ENCODE measurements around the gene SPIRE2. TPM values are rescaled to one million over a fixed set of nuclear protein-coding genes. Genes with fewer than 3 reads are reported as not detected.

SPIRE2 gene
- total and polyA plus RNA-seq, 2 donors (not counting 1 experiment from before 2014, with no cell fraction given), result 0.98 to 2.0 TPM

GRCh38 chr16:89822188-89823086, 5.8 kb upstream of the SPIRE2 start:
- TF ChIP-seq EZH2 (IDR thresholded peaks at IDR 0.05; ENCODE audit: borderline replicate concordance, insufficient read depth, low read depth, low read length, poor library complexity, severe bottlenecking), result no peak
- no peak for TF ChIP-seq CTCF (IDR thresholded peaks at IDR 0.05)
- Histone ChIP-seq H3K27me3 (replicated peaks in 1 of 4; ENCODE audit: control extremely low read depth in 1 of 4, control insufficient read depth in 3 of 4, insufficient read depth in 4 of 4, low read length in 3 of 4) (peaks cover 0 to 11% (median 2%) of the 10 kb centered on the region in 4 experiments), H3K4me3 (ENCODE audit: control extremely low read depth in 1 of 5, extremely low read depth in 1 of 5, insufficient read depth in 1 of 5, low read depth in 2 of 5, low read length in 4 of 5) (no peak overlapping the region), H3K4me1 (ENCODE audit: control insufficient read depth in 2 of 2, insufficient read depth in 2 of 2, low read length in 2 of 2) (peaks cover 0 to 1% of the 10 kb centered on the region in 2 donors), H4K20me1 (ENCODE audit: control insufficient read depth, insufficient read depth, low read length, poor library complexity, severe bottlenecking) (no peaks in the 10 kb centered on the region), H3K36me3 (replicated peaks in 1 of 2; ENCODE audit: control extremely low read depth in 1 of 2, control insufficient read depth in 1 of 2, extremely low read depth in 1 of 2, insufficient read depth in 2 of 2, low read length in 1 of 2) (no peaks in the 10 kb centered on the region), H3K79me2 (ENCODE audit: control insufficient read depth, insufficient read depth, low read length) (no peaks in the 10 kb centered on the region), H2AFZ (ENCODE audit: insufficient read depth, low read depth, low read length, poor library complexity, severe bottlenecking) (no peak overlapping the region), H3K9me3 (ENCODE audit: control extremely low read depth in 1 of 3, control insufficient read depth in 2 of 3, insufficient read depth in 1 of 3, low read length in 2 of 3) (peaks cover 0 to 1% (median 0%) of the 10 kb centered on the region in 3 donors), H3K9ac (ENCODE audit: low read length) (no peak overlapping the region), H3K27ac (ENCODE audit: low read length in 2 of 2) (no peak overlapping the region), H3K4me2 (replicated peaks; ENCODE audit: low read depth, low read length, poor library complexity, severe bottlenecking) (no peak overlapping the region)
- Mint-ChIP-seq H3K4me1 (peaks cover 3% of the 10 kb centered on the region), H3K4me3 (no peak overlapping the region), H3K9me3 (ENCODE audit: insufficient read depth) (no peaks in the 10 kb centered on the region), H3K27me3 (peaks cover under 1% of the 10 kb centered on the region), H3K27ac (no peak overlapping the region)
- WGBS (ENCODE audit: insufficient coverage), result 88% methylated on average over 17 of the region's 19 CpGs
- ATAC-seq (ENCODE audit: low read depth) (no peak), DNase-seq (no peak)
- POLR2A ChIA-PET, result no interaction called here
- CTCF ChIA-PET, result no interaction called here
- intact Hi-C loops (cut with micrococcal nuclease), result no loop called here
